Effector CD8-positive, alpha-beta T cell (primary cell): ENCODE data around the gene ACTN4.

Source experiments
- DNase-seq: peaks from one replicate; lab custom pipeline; 2025; lab: John Stamatoyannopoulos, UW

ACTN4 gene

GRCh38 chr19:38695832-38696728 is 48.6 kb downstream of the ACTN4 start:
- DNase-seq: no peak

- no peak for DNase-seq
These were observed 49.2 kb downstream of the ACTN4 start for GRCh38 chr19:38696729-38697055.

- no peak for DNase-seq
These were observed 49.7 kb downstream of the ACTN4 start for GRCh38 chr19:38697197-38697596.

GRCh38 chr19:38697641-38698071 is 50.2 kb downstream of the ACTN4 start:
- DNase-seq: no peak

GRCh38 chr19:38698225-38699026 is 51.0 kb downstream of the ACTN4 start:
- DNase-seq: no peak

- no peak for DNase-seq
These were observed 51.5 kb downstream of the ACTN4 start for GRCh38 chr19:38699027-38699346.

- no peak for DNase-seq
These were observed 52.3 kb downstream of the ACTN4 start for GRCh38 chr19:38699647-38700349.

- DNase-seq: no peak
These were observed 53.0 kb downstream of the ACTN4 start for GRCh38 chr19:38700350-38700901.

GRCh38 chr19:38700902-38701454 is 53.5 kb downstream of the ACTN4 start:
- DNase-seq: no peak

GRCh38 chr19:38701455-38702063 is 54.1 kb downstream of the ACTN4 start:
- DNase-seq: no peak

GRCh38 chr19:38702278-38702677 is 54.8 kb downstream of the ACTN4 start:
- no peak for DNase-seq

- no peak for DNase-seq
These were observed 56.1 kb downstream of the ACTN4 start for GRCh38 chr19:38703509-38703908.

GRCh38 chr19:38704488-38705026 is 57.1 kb downstream of the ACTN4 start:
- no peak for DNase-seq

GRCh38 chr19:38705197-38706019 is 58.0 kb downstream of the ACTN4 start:
- no peak for DNase-seq

- no peak for DNase-seq
These were observed 59.5 kb downstream of the ACTN4 start for GRCh38 chr19:38706792-38707511.

GRCh38 chr19:38707512-38708114 is 60.2 kb downstream of the ACTN4 start:
- no peak for DNase-seq

- DNase-seq: no peak
These were observed 61.1 kb downstream of the ACTN4 start for GRCh38 chr19:38708413-38709024.

GRCh38 chr19:38709119-38709518 is 61.7 kb downstream of the ACTN4 start:
- DNase-seq: no peak
